CD4-positive, CD25-positive, alpha-beta regulatory T cell (primary cell): ENCODE results near the gene ZNF521. TPM values are rescaled to one million over a fixed set of nuclear protein-coding genes. Genes with fewer than 3 reads are reported as not detected.

Experiments
- ATAC-seq, 2 donors: fragments of 150-1000 bp; cut with Tn5 transposase; one replicate each; pipeline ENCODE4 v1.10.0; 2021; ENCODE audit warnings: low read depth in 2 of 2, moderate number of reproducible peaks in 2 of 2, moderate library complexity in 1 of 2
- DNase-seq, 3 donors: peaks; one replicate each; pipeline versions ENCODE4 v3.0.0 to v3.0.0-alpha.2; 2012 to 2022; ENCODE audit warnings: mixed read lengths in 1 of 3
- H3K27ac ChIP-seq: one replicate; pipeline ENCODE4 v1.7.0; 2013; ENCODE audit warnings: mild to moderate bottlenecking, low read length; ENCODE audit not compliant: insufficient read depth, poor library complexity, severe bottlenecking
- H3K27me3 ChIP-seq: one replicate; pipeline ENCODE4 v1.7.0; 2013; ENCODE audit warnings: low read length; ENCODE audit not compliant: control insufficient read depth, insufficient read depth
- H3K36me3 ChIP-seq: one replicate; pipeline ENCODE4 v1.7.0; 2013; ENCODE audit warnings: mild to moderate bottlenecking, low read length, moderate library complexity; ENCODE audit not compliant: control insufficient read depth, insufficient read depth
- H3K4me1 ChIP-seq: 2 replicates; pipeline ENCODE4 v1.7.0; 2013; ENCODE audit warnings: mild to moderate bottlenecking, low read length; ENCODE audit not compliant: insufficient read depth, control insufficient read depth, poor library complexity, severe bottlenecking
- H3K4me3 ChIP-seq: one replicate; pipeline ENCODE4 v1.7.0; 2013; ENCODE audit warnings: low read depth, mild to moderate bottlenecking, low read length, moderate library complexity
- H3K9me3 ChIP-seq, 2 experiments: 1 replicate in 1 of 2; 2 replicates in 1 of 2; pipeline ENCODE4 v1.7.0; 2013; ENCODE audit warnings: low read length in 2 of 2, mild to moderate bottlenecking in 1 of 2, moderate library complexity in 1 of 2; ENCODE audit not compliant: control insufficient read depth in 2 of 2
- H3K27ac Mint-ChIP-seq, 3 donors: one replicate each; pipeline ENCODE4 v1.8.0; 2020 to 2022; ENCODE audit warnings: mild to moderate bottlenecking in 3 of 3, mixed read lengths in 3 of 3, moderate library complexity in 2 of 3
- H3K27me3 Mint-ChIP-seq: one replicate; pipeline ENCODE4 v1.8.0; 2022; ENCODE audit warnings: mild to moderate bottlenecking, mixed read lengths
- H3K36me3 Mint-ChIP-seq: one replicate; pipeline ENCODE4 v1.8.0; 2020; ENCODE audit warnings: mixed read lengths
- H3K4me1 Mint-ChIP-seq, 4 donors: one replicate each; pipeline ENCODE4 v1.8.0; 2020 to 2022; ENCODE audit warnings: mixed read lengths in 4 of 4, mild to moderate bottlenecking in 1 of 4
- H3K4me3 Mint-ChIP-seq, 4 donors: one replicate each; pipeline ENCODE4 v1.8.0; 2020 to 2022; ENCODE audit warnings: mild to moderate bottlenecking in 4 of 4, mixed read lengths in 4 of 4, moderate library complexity in 3 of 4
- H3K9me3 Mint-ChIP-seq, 7 donors: one replicate each; pipeline ENCODE4 v1.8.0; 2020 to 2022; ENCODE audit warnings: mixed read lengths in 7 of 7, mild to moderate bottlenecking in 3 of 7, moderate library complexity in 2 of 7
- polyA plus RNA-seq, 4 donors: library from polyadenylated mRNA; unstranded; fragments of 300-500 nt; fragmentation: Illumina TruSeq; gene quantifications; one replicate each; pipeline ENCODE4 v1.2.3, GENCODE V29; 2021
- total RNA-seq: library from RNA; stranded (reverse); gene quantifications from one replicate; pipeline ENCODE4 v1.2.3, GENCODE V29; 2022

ZNF521 gene
- total and polyA plus RNA-seq, 5 donors from 2014 or later = 1.8 TPM; not detected in 4

- Histone ChIP-seq H3K27me3 (no peaks in the 10 kb centered on the region), H3K4me1 (no peaks in the 10 kb centered on the region), H3K9me3 (no peaks in the 10 kb centered on the region), H3K4me3 (no peak overlapping the region), H3K27ac (no peak overlapping the region), H3K36me3 (no peaks in the 10 kb centered on the region)
- H3K4me3 Mint-ChIP-seq = no peak overlapping the region
- ATAC-seq = no peak
- DNase-seq = no peak
- peaks cover 15% of the 10 kb centered on the region for H3K27me3 Mint-ChIP-seq
- H3K4me1 Mint-ChIP-seq = peaks cover 0 to under 1% (median 0%) of the 10 kb centered on the region in 4 donors
- no peak overlapping the region for H3K27ac Mint-ChIP-seq
- H3K9me3 Mint-ChIP-seq = no peaks in the 10 kb centered on the region
- no peaks in the 10 kb centered on the region for H3K36me3 Mint-ChIP-seq
Measured at GRCh38 chr18:25170402-25170801, 181.6 kb downstream of the ZNF521 start.

- no peaks in the 10 kb centered on the region for H3K36me3 Mint-ChIP-seq
- H3K27me3 Mint-ChIP-seq = peaks cover 15% of the 10 kb centered on the region
- ATAC-seq (no peak), DNase-seq (no peak)
- H3K9me3 Mint-ChIP-seq = no peaks in the 10 kb centered on the region
- H3K4me3 Mint-ChIP-seq = no peak overlapping the region
- H3K27me3 ChIP-seq = no peaks in the 10 kb centered on the region
- H3K4me1 ChIP-seq = no peaks in the 10 kb centered on the region
- H3K4me1 Mint-ChIP-seq = peaks cover 0 to 5% (median under 1%) of the 10 kb centered on the region in 4 donors
- H3K4me3 ChIP-seq = no peak overlapping the region
- no peak overlapping the region for H3K27ac Mint-ChIP-seq
- no peaks in the 10 kb centered on the region for H3K9me3 ChIP-seq
- H3K27ac ChIP-seq = no peak overlapping the region
- H3K36me3 ChIP-seq = no peaks in the 10 kb centered on the region
Measured at GRCh38 chr18:25169701-25170100, 182.3 kb downstream of the ZNF521 start.

DNA sequence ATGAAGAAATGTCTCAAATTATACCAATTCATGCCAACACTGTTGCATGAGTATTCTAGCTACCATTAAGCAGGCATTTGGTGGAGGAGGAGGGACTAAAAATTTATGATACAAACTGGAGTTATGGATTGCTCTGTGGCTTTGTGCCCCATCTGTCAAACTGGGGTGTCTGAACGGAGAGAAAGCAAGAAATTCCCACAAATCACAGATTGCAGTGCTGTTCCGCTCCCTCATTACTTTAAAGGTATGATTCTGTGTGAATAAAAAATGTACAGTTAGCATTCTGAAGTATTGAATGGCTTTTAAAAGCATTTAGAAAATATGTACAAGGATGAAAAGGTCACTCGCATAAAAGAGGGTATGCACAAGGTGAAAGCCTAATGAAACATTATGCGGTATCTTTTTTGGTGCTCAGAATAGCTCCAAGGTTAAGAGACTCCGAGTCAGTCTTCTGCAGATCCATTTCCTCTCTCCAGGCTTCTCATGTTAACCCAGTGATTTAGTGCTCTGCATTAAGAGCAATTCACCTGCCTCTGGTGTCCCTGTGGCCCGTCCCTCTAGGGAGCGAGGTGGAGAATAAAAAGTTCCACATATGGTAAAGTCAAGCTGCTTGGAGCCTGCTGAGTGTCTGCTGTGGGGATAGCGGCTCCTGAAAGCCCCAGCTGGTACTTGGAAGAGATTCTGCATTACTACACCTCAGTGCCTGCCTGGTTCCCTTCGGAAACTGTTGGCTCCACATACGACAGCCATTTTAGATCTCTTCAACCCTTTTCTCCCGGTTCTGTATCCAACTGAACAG, 184.2 kb downstream of the ZNF521 start:
- Mint-ChIP-seq H3K36me3 (no peaks in the 10 kb centered on the region), H3K4me1 (peaks cover 0 to 16% (median 4%) of the 10 kb centered on the region in 4 donors), H3K27ac (no peak overlapping the region), H3K4me3 (no peak overlapping the region), H3K9me3 (peaks cover 0 to 2% (median 0%) of the 10 kb centered on the region in 7 donors), H3K27me3 (peaks cover 15% of the 10 kb centered on the region)
- H3K4me1 ChIP-seq = no peaks in the 10 kb centered on the region
- no peak overlapping the region for H3K4me3 ChIP-seq
- H3K36me3 ChIP-seq = no peaks in the 10 kb centered on the region
- no peaks in the 10 kb centered on the region for H3K9me3 ChIP-seq
- ATAC-seq = no peak
- no peak overlapping the region for H3K27ac ChIP-seq
- no peak for DNase-seq
- H3K27me3 ChIP-seq = no peaks in the 10 kb centered on the region

DNA sequence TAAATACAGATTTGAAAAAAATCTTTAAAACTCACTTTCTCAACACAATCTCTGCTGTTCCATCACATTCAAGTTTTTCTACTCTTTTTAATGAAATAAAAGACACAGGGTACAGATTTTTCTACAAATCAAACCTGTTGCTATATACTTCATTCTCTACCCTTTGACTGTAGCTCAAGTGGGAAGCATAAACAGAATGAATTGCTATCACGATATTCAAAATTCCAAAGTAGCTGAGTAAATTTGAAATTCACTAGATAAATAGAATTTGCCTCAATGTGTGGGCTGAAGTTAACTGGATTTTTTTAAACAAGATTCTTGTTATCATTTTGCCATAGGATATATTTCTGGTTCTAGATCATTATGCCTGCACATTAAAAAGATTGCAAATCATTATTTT, 185.9 kb downstream of the ZNF521 start:
- DNase-seq (no peak), ATAC-seq (no peak)
- Histone ChIP-seq H3K27ac (no peak overlapping the region), H3K36me3 (no peaks in the 10 kb centered on the region), H3K9me3 (no peaks in the 10 kb centered on the region), H3K27me3 (no peaks in the 10 kb centered on the region), H3K4me1 (no peaks in the 10 kb centered on the region), H3K4me3 (no peak overlapping the region)
- Mint-ChIP-seq H3K9me3 (peaks cover 0 to 2% (median 0%) of the 10 kb centered on the region in 7 donors), H3K36me3 (no peaks in the 10 kb centered on the region), H3K4me1 (peaks cover 0 to 16% (median 4%) of the 10 kb centered on the region in 4 donors), H3K27ac (no peak overlapping the region), H3K27me3 (peaks cover 15% of the 10 kb centered on the region), H3K4me3 (no peak overlapping the region)

- ATAC-seq = no peak
Measured at GRCh38 chr18:25164848-25165811, 186.8 kb downstream of the ZNF521 start.

GRCh38 chr18:25164211-25164847, 187.6 kb downstream of the ZNF521 start:
- peaks cover 15% of the 10 kb centered on the region for H3K27me3 Mint-ChIP-seq
- H3K4me1 Mint-ChIP-seq = peaks cover 0 to 16% (median 4%) of the 10 kb centered on the region in 4 donors
- H3K4me3 Mint-ChIP-seq = peak overlapping the region in 3 of 4 donors; percentile 49 to 76 (median 60)
- H3K36me3 Mint-ChIP-seq = no peaks in the 10 kb centered on the region
- H3K9me3 Mint-ChIP-seq = peaks cover 0 to 2% (median 0%) of the 10 kb centered on the region in 7 donors
- DNase-seq = no peak
- H3K27me3 ChIP-seq = no peaks in the 10 kb centered on the region
- H3K27ac Mint-ChIP-seq = peak overlapping the region in 1 of 3 donors; percentile 37
- no peaks in the 10 kb centered on the region for H3K9me3 ChIP-seq
- no peaks in the 10 kb centered on the region for H3K4me1 ChIP-seq
- H3K27ac ChIP-seq = no peak overlapping the region
- ATAC-seq = no peak
- H3K4me3 ChIP-seq = peak overlapping the region; percentile 51
- no peaks in the 10 kb centered on the region for H3K36me3 ChIP-seq

More at GRCh38 chr18:25164848-25165811, 186.8 kb downstream of the ZNF521 start:
- no peaks in the 10 kb centered on the region for H3K36me3 Mint-ChIP-seq
- H3K27me3 Mint-ChIP-seq = peaks cover 15% of the 10 kb centered on the region
- no peaks in the 10 kb centered on the region for H3K9me3 ChIP-seq
- H3K4me1 Mint-ChIP-seq = peaks cover 0 to 16% (median 4%) of the 10 kb centered on the region in 4 donors
- peak overlapping the region in 1 of 3 donors; percentile 37 for H3K27ac Mint-ChIP-seq
- H3K27me3 ChIP-seq = no peaks in the 10 kb centered on the region
- H3K36me3 ChIP-seq = no peaks in the 10 kb centered on the region
- H3K4me3 Mint-ChIP-seq = peak overlapping the region in 3 of 4 donors; percentile 44 to 76 (median 60)
- peaks cover 0 to 2% (median 0%) of the 10 kb centered on the region in 7 donors for H3K9me3 Mint-ChIP-seq
- no peak overlapping the region for H3K27ac ChIP-seq
- H3K4me3 ChIP-seq = peak overlapping the region; percentile 51
- peak in 1 of 3 donors; percentile 4 for DNase-seq
- no peaks in the 10 kb centered on the region for H3K4me1 ChIP-seq

DNA sequence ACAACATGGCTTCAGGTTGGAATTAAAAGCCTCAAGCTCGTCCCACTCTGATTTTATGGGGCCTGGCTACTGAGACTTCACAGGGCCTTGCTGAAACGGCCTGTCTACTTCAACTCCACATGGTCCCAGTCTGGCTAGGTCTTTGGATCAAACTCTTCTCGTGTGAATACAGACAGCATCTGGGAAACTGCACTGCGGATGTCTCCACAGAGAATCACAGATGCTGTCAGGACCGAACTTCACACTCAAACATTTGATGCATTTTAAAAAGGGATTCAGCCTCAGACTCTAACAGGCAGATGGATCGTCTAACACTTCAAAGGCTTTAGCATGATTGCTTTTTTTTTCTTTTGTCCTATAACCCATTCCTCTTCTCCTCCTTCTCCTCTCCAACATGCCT, 198.5 kb downstream of the ZNF521 start:
- Mint-ChIP-seq H3K27ac (peak overlapping the region in 1 of 3 donors; percentile 32), H3K27me3 (peaks cover 3% of the 10 kb centered on the region), H3K4me1 (no peaks in the 10 kb centered on the region), H3K9me3 (peaks cover 0 to 12% (median 3%) of the 10 kb centered on the region in 7 donors), H3K4me3 (peak overlapping the region in 1 of 4 donors; percentile 44), H3K36me3 (no peaks in the 10 kb centered on the region)
- Histone ChIP-seq H3K4me3 (no peak overlapping the region), H3K27ac (no peak overlapping the region), H3K4me1 (no peaks in the 10 kb centered on the region), H3K27me3 (no peaks in the 10 kb centered on the region), H3K36me3 (no peaks in the 10 kb centered on the region), H3K9me3 (no peaks in the 10 kb centered on the region)
- no peak for ATAC-seq
- no peak for DNase-seq
